Measurements from ENCODE around the gene UBXN2A.

DNA sequence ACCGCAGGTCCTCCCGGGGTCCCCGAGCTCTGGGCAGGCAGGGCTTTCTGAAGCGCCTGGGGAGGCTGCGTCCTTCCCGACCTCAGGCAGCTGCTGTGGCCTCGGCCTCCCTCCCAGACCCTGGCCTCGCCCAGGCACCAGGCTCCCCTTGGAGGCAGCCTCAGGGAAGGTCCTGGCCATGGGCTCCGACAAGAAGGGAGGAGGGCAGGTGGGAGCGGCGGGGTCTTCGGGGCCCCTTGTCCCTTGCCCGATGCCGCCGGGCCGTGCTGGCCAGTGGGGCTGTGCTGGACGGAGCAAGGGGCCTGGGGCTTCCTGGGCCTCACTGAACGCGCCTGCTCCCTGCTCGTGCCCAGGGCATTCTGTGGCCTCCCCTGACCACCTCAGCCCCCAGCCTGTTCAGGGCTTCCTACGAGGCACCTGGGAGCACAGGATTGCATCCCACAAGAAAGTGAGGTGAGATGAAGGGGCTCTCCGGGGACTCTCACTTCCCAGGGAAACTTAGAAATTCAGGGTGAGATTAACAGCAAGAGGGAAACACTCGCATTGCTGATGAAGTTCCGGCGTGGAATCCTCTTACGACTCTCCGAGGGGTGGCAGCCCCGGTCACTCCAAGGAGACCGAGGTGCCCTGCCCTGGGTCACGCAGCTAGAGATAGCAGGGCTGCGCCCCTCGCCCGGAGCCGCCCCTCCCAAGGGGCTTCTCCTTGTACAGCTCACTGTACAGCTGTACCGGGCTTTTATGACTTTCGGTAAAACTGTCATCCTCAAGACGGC lies 70.4 kb downstream of the UBXN2A start:
- TF ChIP-seq ZNF830 (tag by site-specific recombination; IDR thresholded peaks at IDR 0.05; ENCODE audit: low read depth) (no peak), ZNF274 (IDR thresholded peaks at IDR 0.05; ENCODE audit: low read length) (no peak), ZNF274 (tag by site-specific recombination; IDR thresholded peaks at IDR 0.05; ENCODE audit: borderline replicate concordance) (no peak), ZNF174 (tag by site-specific recombination; IDR thresholded peaks at IDR 0.05) (no peak)
- TF ChIP-seq, protein P1, sequence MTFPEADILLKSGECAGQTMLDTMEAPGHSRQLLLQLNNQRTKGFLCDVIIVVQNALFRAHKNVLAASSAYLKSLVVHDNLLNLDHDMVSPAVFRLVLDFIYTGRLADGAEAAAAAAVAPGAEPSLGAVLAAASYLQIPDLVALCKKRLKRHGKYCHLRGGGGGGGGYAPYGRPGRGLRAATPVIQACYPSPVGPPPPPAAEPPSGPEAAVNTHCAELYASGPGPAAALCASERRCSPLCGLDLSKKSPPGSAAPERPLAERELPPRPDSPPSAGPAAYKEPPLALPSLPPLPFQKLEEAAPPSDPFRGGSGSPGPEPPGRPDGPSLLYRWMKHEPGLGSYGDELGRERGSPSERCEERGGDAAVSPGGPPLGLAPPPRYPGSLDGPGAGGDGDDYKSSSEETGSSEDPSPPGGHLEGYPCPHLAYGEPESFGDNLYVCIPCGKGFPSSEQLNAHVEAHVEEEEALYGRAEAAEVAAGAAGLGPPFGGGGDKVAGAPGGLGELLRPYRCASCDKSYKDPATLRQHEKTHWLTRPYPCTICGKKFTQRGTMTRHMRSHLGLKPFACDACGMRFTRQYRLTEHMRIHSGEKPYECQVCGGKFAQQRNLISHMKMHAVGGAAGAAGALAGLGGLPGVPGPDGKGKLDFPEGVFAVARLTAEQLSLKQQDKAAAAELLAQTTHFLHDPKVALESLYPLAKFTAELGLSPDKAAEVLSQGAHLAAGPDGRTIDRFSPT (tag by site-specific recombination; IDR thresholded peaks at IDR 0.05): no peak

Measured in HEK293 (cell line).